IPS-18a (cell line): ENCODE data around the gene ZNF280B.

ENCODE experiments used
- H3K27ac ChIP-seq: one replicate; pipeline ENCODE4 v1.5.1; 2013; ENCODE audit warnings: low read length
- H3K27me3 ChIP-seq: one replicate; pipeline ENCODE4 v1.6.1; 2013; ENCODE audit warnings: mild to moderate bottlenecking, low read length; ENCODE audit not compliant: control insufficient read depth, insufficient read depth
- H3K36me3 ChIP-seq: one replicate; pipeline ENCODE4 v1.6.1; 2013; ENCODE audit warnings: low read depth, low read length; ENCODE audit not compliant: control insufficient read depth
- H3K4me1 ChIP-seq: one replicate; pipeline ENCODE4 v1.6.1; 2013; ENCODE audit warnings: low read depth, low read length; ENCODE audit not compliant: control insufficient read depth
- H3K4me3 ChIP-seq: one replicate; pipeline ENCODE4 v1.5.1; 2013; ENCODE audit warnings: low read length
- H3K9ac ChIP-seq: one replicate; pipeline ENCODE4 v1.6.1; 2013; ENCODE audit warnings: mild to moderate bottlenecking, low read length, moderate library complexity
- H3K9me3 ChIP-seq: one replicate; pipeline ENCODE4 v1.6.1; 2013; ENCODE audit warnings: low read depth, low read length; ENCODE audit not compliant: control insufficient read depth

ZNF280B gene

GRCh38 chr22:22488736-22489135, 19.8 kb downstream of the ZNF280B start:
- no peaks in the 10 kb centered on the region for H3K9me3 ChIP-seq
- H3K36me3 ChIP-seq, result peaks cover 54% of the 10 kb centered on the region
- no peak overlapping the region for H3K27ac ChIP-seq
- H3K9ac ChIP-seq, result no peak overlapping the region
- no peaks in the 10 kb centered on the region for H3K4me1 ChIP-seq
- no peak overlapping the region for H3K4me3 ChIP-seq
- H3K27me3 ChIP-seq, result no peaks in the 10 kb centered on the region

GRCh38 chr22:22487869-22488597, 20.5 kb downstream of the ZNF280B start:
- H3K9me3 ChIP-seq, result no peaks in the 10 kb centered on the region
- H3K9ac ChIP-seq, result no peak overlapping the region
- no peaks in the 10 kb centered on the region for H3K4me1 ChIP-seq
- no peaks in the 10 kb centered on the region for H3K27me3 ChIP-seq
- H3K27ac ChIP-seq, result no peak overlapping the region
- peaks cover 47% of the 10 kb centered on the region for H3K36me3 ChIP-seq
- no peak overlapping the region for H3K4me3 ChIP-seq

GRCh38 chr22:22487059-22487458, 21.5 kb downstream of the ZNF280B start:
- H3K4me1 ChIP-seq, result no peaks in the 10 kb centered on the region
- no peak overlapping the region for H3K9ac ChIP-seq
- H3K9me3 ChIP-seq, result no peaks in the 10 kb centered on the region
- peaks cover 40% of the 10 kb centered on the region for H3K36me3 ChIP-seq
- no peak overlapping the region for H3K4me3 ChIP-seq
- no peak overlapping the region for H3K27ac ChIP-seq
- no peaks in the 10 kb centered on the region for H3K27me3 ChIP-seq

- Histone ChIP-seq H3K27me3 (peaks cover under 1% of the 10 kb centered on the region), H3K27ac (no peak overlapping the region), H3K9ac (no peak overlapping the region), H3K4me1 (no peaks in the 10 kb centered on the region), H3K9me3 (no peaks in the 10 kb centered on the region), H3K36me3 (peaks cover 35% of the 10 kb centered on the region), H3K4me3 (no peak overlapping the region)
Observed at GRCh38 chr22:22486132-22486899, 22.2 kb downstream of the ZNF280B start.

GRCh38 chr22:22485524-22485923, 23.0 kb downstream of the ZNF280B start:
- Histone ChIP-seq H3K9me3 (no peaks in the 10 kb centered on the region), H3K4me1 (no peaks in the 10 kb centered on the region), H3K9ac (no peak overlapping the region), H3K4me3 (no peak overlapping the region), H3K27ac (no peak overlapping the region), H3K27me3 (peaks cover 8% of the 10 kb centered on the region), H3K36me3 (peaks cover 30% of the 10 kb centered on the region)

GRCh38 chr22:22484023-22484422, 24.5 kb downstream of the ZNF280B start:
- Histone ChIP-seq H3K9ac (no peak overlapping the region), H3K4me1 (no peaks in the 10 kb centered on the region), H3K27ac (no peak overlapping the region), H3K36me3 (peaks cover 24% of the 10 kb centered on the region), H3K4me3 (no peak overlapping the region), H3K27me3 (peaks cover 15% of the 10 kb centered on the region), H3K9me3 (no peaks in the 10 kb centered on the region)

- Histone ChIP-seq H3K4me3 (no peak overlapping the region), H3K27me3 (peaks cover 23% of the 10 kb centered on the region), H3K27ac (no peak overlapping the region), H3K4me1 (no peaks in the 10 kb centered on the region), H3K36me3 (no peaks in the 10 kb centered on the region), H3K9me3 (no peaks in the 10 kb centered on the region), H3K9ac (no peak overlapping the region)
Observed at GRCh38 chr22:22480940-22481339, 27.6 kb downstream of the ZNF280B start.

GRCh38 chr22:22479999-22480532, 28.5 kb downstream of the ZNF280B start:
- H3K9me3 ChIP-seq, result no peaks in the 10 kb centered on the region
- peaks cover 23% of the 10 kb centered on the region for H3K27me3 ChIP-seq
- H3K36me3 ChIP-seq, result no peaks in the 10 kb centered on the region
- no peak overlapping the region for H3K9ac ChIP-seq
- no peak overlapping the region for H3K4me3 ChIP-seq
- H3K4me1 ChIP-seq, result no peaks in the 10 kb centered on the region
- H3K27ac ChIP-seq, result no peak overlapping the region

- H3K27ac ChIP-seq, result no peak overlapping the region
- no peak overlapping the region for H3K4me3 ChIP-seq
- H3K4me1 ChIP-seq, result peaks cover 7% of the 10 kb centered on the region
- H3K36me3 ChIP-seq, result no peaks in the 10 kb centered on the region
- no peak overlapping the region for H3K9ac ChIP-seq
- H3K27me3 ChIP-seq, result peaks cover 23% of the 10 kb centered on the region
- no peaks in the 10 kb centered on the region for H3K9me3 ChIP-seq
Observed at GRCh38 chr22:22479116-22479515, 29.4 kb downstream of the ZNF280B start.

- Histone ChIP-seq H3K27ac (no peak overlapping the region), H3K9me3 (no peaks in the 10 kb centered on the region), H3K4me1 (peaks cover 7% of the 10 kb centered on the region), H3K9ac (no peak overlapping the region), H3K4me3 (no peak overlapping the region), H3K36me3 (no peaks in the 10 kb centered on the region), H3K27me3 (peaks cover 23% of the 10 kb centered on the region)
Observed at GRCh38 chr22:22478470-22478869, 30.1 kb downstream of the ZNF280B start.

GRCh38 chr22:22474733-22475132, 33.8 kb downstream of the ZNF280B start:
- Histone ChIP-seq H3K4me1 (peaks cover 7% of the 10 kb centered on the region), H3K4me3 (no peak overlapping the region), H3K27me3 (peaks cover 22% of the 10 kb centered on the region), H3K9ac (no peak overlapping the region), H3K9me3 (peaks cover 2% of the 10 kb centered on the region), H3K27ac (no peak overlapping the region), H3K36me3 (no peaks in the 10 kb centered on the region)
